ENCODE results near the gene CDK5RAP2. TPM values are rescaled to one million over a fixed set of nuclear protein-coding genes. Genes with fewer than 3 reads are reported as not detected.

Gene CDK5RAP2
- total RNA-seq, 4 donors from 2014 or later: 41.6 to 77.2 (median 43.2) TPM

- peaks cover 0 to 64% of the 10 kb centered on the region in 2 donors for H3K36me3 ChIP-seq
- no peak overlapping the region for H3K4me3 ChIP-seq
- H3K9me3 ChIP-seq: no peaks in the 10 kb centered on the region
- ATAC-seq: no peak
- WGBS, 2 donors (ENCODE audit: low coverage in 1 of 2): 91 to 93% methylated on average over 3 of the region's 3 CpGs
- TF ChIP-seq POLR2AphosphoS5 (IDR thresholded peaks at IDR 0.05): no peak
- no peak for TF ChIP-seq EP300 (IDR thresholded peaks at IDR 0.05)
- TF ChIP-seq, protein P1, sequence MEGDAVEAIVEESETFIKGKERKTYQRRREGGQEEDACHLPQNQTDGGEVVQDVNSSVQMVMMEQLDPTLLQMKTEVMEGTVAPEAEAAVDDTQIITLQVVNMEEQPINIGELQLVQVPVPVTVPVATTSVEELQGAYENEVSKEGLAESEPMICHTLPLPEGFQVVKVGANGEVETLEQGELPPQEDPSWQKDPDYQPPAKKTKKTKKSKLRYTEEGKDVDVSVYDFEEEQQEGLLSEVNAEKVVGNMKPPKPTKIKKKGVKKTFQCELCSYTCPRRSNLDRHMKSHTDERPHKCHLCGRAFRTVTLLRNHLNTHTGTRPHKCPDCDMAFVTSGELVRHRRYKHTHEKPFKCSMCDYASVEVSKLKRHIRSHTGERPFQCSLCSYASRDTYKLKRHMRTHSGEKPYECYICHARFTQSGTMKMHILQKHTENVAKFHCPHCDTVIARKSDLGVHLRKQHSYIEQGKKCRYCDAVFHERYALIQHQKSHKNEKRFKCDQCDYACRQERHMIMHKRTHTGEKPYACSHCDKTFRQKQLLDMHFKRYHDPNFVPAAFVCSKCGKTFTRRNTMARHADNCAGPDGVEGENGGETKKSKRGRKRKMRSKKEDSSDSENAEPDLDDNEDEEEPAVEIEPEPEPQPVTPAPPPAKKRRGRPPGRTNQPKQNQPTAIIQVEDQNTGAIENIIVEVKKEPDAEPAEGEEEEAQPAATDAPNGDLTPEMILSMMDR (IDR thresholded peaks at IDR 0.05): no peak
- TF ChIP-seq POLR2A (IDR thresholded peaks at IDR 0.05): no peak
- H3K27me3 ChIP-seq: no peaks in the 10 kb centered on the region
- peaks cover 0 to 10% (median 0%) of the 10 kb centered on the region in 3 donors for H3K4me1 ChIP-seq
- no peak overlapping the region for H3K27ac ChIP-seq
Measured at GRCh38 chr9:120421977-120422376, 158.0 kb downstream of the CDK5RAP2 start.

DNA sequence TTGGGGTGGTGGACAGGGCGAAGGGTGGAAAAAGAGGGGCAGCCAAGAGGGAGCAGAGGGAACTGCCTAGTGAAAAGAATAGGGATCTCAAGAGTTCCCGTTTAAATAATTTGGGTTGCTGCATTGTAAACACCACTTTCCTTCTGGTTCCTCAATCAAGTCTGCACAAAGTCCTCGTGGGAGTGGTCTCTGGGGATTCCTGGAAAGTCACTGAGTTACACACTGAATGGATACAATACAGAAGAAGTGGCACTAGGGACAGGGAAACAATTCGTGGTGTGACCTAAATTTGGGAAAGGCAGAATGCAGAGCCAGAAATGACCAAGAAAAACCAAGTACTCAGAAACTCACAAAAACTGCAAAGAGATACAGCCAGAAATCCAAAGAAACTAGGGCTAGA is 161.7 kb downstream of the CDK5RAP2 start:
- ATAC-seq: no peak
- peaks cover 0 to 62% of the 10 kb centered on the region in 2 donors for H3K36me3 ChIP-seq
- no peaks in the 10 kb centered on the region for H3K9me3 ChIP-seq
- H3K4me3 ChIP-seq: no peak overlapping the region
- 80 to 89% methylated on average over 3 to 4 of the region's 4 CpGs for WGBS, 2 donors (ENCODE audit: low coverage in 1 of 2)
- no peak overlapping the region for H3K27ac ChIP-seq
- no peak for TF ChIP-seq EP300 (IDR thresholded peaks at IDR 0.05)
- TF ChIP-seq, protein P1 (IDR thresholded peaks at IDR 0.05): no peak
- TF ChIP-seq POLR2A (IDR thresholded peaks at IDR 0.05): no peak
- TF ChIP-seq POLR2AphosphoS5 (IDR thresholded peaks at IDR 0.05): no peak
- H3K4me1 ChIP-seq: peaks cover 0 to 14% (median 0%) of the 10 kb centered on the region in 3 donors
- H3K27me3 ChIP-seq: no peaks in the 10 kb centered on the region

GRCh38 chr9:120416781-120417427 is 163.1 kb downstream of the CDK5RAP2 start:
- no peak overlapping the region for H3K27ac ChIP-seq
- 79 to 84% methylated on average over 7 to 17 of the region's 19 CpGs for WGBS, 2 donors (ENCODE audit: low coverage in 1 of 2)
- H3K9me3 ChIP-seq: no peaks in the 10 kb centered on the region
- no peaks in the 10 kb centered on the region for H3K27me3 ChIP-seq
- H3K4me1 ChIP-seq: peaks cover 0 to 26% (median 0%) of the 10 kb centered on the region in 3 donors
- no peak overlapping the region for H3K4me3 ChIP-seq
- no peak for ATAC-seq
- TF ChIP-seq, protein P1 (IDR thresholded peaks at IDR 0.05): no peak
- TF ChIP-seq POLR2A (IDR thresholded peaks at IDR 0.05) (no peak), POLR2AphosphoS5 (IDR thresholded peaks at IDR 0.05) (no peak), EP300 (IDR thresholded peaks at IDR 0.05) (no peak)
- peaks cover 0 to 57% of the 10 kb centered on the region in 2 donors for H3K36me3 ChIP-seq

DNA sequence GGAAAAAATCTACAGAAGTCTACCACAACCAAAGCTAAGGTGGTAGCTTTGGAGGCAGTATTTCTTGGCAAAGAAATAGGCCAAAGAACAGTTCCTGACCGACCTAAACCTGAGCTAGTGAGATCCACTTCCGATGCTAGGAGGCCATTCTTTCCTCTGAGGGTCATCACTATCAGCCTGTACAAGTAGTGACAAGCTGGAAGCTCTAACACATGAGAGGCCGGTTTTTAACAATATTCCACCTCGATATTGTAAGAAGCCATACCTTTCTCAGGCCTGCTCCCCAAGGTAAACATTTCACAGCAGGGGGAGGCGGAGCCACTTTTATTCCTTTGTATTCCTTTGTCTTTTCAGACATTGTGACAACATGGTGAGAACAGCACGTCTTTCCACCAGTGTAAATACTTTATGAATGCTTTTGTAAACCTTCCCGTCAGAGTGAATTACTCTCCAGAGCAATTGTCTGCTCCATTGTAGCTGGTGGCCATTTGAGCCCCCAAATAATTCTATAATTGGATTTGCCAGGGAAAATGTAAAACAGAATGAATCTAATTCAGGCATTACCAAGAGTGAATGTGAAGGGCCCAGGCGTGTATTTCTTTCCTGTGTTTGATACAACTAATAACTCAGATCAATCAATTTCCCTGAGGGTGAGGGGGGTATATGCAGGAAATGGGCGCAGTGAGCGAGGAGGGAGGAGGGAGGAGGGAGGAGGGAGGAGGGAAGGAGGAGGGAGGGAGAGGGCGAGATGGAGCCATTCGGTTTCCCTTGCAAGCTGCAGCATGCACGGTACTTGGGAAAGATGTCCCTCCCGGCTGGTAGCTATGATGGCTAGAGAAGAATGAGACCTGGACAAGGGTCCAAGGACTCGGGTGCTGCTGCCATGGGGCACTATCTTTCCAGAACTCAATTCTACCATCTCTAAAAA is 166.6 kb downstream of the CDK5RAP2 start:
- H3K4me1 ChIP-seq: peaks cover 3 to 40% (median 3%) of the 10 kb centered on the region in 3 donors
- H3K4me3 ChIP-seq: no peak overlapping the region
- 85 to 86% methylated on average over 13 of the region's 15 CpGs for WGBS, 2 donors (ENCODE audit: low coverage in 1 of 2)
- H3K27me3 ChIP-seq: no peaks in the 10 kb centered on the region
- no peak for ATAC-seq
- H3K36me3 ChIP-seq: peaks cover 0 to 43% of the 10 kb centered on the region in 2 donors
- H3K27ac ChIP-seq: peak overlapping the region in 1 of 4 donors; percentile 33
- TF ChIP-seq, protein P1 (IDR thresholded peaks at IDR 0.05): no peak
- no peak for TF ChIP-seq POLR2AphosphoS5 (IDR thresholded peaks at IDR 0.05)
- no peak for TF ChIP-seq POLR2A (IDR thresholded peaks at IDR 0.05)
- TF ChIP-seq EP300 (IDR thresholded peaks at IDR 0.05): no peak
- H3K9me3 ChIP-seq: no peaks in the 10 kb centered on the region
